CD4-positive, alpha-beta T cell treated with Interferon alpha-2 for 1 hour (primary cell): ENCODE data around the gene WNT10A.

Experiments
- DNase-seq, 2 donors: peaks; one replicate each; pipeline ENCODE4 v3.0.0-alpha.2; 2020 to 2022

WNT10A gene

DNA sequence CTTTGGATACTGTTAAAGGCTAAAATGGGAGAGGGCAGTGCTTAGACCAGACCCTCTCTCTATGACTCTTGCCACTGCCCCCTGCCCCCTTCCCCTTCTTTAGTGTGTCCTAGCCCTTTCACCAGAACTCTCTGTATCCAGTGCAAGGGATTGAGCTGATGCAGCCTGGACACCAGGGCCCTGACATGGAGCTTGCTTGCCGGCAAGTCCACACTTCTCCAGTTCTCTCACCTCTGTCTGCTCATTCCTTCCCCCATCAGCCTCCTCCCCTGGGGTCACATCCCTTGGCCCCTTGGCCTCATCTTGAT is 22.6 kb upstream of the WNT10A start:
- no peak for DNase-seq

DNA sequence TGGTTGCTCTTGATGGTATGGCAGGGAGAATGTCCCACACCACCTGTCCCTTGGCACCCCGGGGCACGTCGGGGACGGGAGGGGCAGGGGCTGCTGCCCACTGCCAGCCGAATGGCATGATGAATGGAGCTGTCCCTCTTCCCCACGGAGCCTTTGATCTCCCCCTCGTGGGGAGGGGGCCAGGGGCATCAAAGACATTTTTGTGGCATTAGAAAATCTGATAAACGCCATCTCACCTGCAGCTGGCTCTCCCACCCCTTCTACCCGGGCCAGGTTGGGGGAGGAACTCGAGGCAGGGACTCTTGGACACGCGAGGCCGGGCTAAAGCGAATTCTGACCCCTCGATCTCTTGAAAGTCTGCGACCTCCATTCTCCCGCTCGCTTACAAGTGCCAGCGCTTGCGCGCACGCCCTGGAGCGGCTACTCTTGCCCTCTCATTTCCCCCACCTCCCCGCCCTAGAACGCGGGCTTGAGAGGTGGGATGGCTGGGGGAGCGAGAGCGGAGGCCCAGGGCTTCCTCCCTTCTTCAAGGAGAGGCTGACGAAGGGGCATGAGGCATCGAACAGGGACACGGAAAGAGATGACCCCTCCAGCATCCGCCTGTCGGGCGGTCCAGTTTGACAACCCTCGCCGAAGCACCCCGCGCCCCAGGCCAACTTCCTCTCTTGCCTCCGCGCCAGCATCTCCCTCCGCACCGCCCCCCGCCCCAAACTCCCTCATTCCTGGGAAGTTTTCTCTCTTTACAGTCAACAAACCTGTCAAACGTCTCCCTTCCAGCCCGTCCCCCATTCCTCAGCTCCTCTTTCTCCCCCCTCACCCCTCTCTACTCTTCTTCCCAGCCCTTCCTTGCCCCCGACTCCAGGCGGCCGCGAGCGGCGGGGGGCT is 21.7 kb upstream of the WNT10A start:
- no peak for DNase-seq

DNA sequence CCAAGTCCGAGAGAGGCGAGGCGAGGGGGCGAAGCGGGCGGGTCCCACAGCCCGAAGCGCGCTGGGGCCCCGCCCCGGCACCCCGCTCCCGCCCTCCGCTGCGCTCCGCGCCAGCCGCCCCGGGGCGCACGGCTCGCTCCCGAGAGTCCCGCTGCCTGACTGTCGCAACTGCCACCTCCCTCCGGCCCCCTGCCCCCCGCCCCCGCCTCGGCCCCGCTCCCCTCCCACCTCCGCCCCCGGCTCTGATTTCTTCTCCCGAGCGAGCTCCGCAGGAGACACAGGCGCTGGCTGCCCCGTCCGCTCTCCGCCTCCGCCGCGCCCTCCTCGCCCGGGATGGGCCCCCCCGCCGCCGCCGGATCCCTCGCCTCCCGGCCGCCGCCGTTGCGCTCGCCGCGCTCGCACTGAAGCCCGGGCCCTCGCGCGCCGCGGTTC is 21.1 kb upstream of the WNT10A start, which contains the start of gene WNT6:
WNT6 (plus strand) TSS at position 250 of the 432 bp plus-strand sequence. CDS start 233 bp downstream, outside the sequence.
- DNase-seq: no peak

DNA sequence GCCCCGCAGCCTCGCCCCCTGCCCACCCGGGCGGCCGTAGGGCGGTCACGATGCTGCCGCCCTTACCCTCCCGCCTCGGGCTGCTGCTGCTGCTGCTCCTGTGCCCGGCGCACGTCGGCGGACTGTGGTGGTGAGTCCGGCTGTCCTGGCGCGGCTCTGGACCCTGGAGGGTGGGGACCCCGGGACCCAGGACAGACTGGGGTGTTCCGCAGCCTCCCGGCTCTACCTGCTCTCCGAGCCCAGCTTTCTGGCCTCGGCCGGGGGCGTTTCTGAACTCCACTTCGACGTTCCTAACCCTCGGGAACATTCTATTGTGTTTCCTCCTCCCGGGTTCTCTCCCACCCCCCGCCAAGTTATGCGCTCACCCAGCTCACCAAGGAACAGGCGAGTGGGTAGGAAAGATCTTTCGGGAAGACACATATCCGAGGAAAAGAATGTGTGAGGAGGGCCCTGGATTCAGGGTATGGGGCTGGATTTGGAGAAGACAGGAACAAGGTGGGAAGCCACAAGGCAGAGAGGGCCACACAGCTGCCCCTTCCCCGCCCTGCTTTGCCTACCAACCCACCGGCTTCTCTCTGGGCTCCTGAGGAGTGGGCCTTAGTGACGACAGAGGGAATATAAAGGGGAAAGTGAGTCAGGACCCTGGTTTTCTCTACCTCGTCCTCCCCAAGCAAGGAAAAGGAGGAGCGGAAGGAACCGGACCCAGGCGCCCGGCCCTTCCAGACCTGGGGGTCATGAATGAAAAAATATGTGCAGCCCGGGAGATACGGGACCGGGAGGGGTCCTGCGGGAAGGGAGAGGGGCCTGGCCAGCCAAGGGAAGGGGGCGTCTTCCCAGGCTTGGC is 20.4 kb upstream of the WNT10A start:
- no peak for DNase-seq

DNA sequence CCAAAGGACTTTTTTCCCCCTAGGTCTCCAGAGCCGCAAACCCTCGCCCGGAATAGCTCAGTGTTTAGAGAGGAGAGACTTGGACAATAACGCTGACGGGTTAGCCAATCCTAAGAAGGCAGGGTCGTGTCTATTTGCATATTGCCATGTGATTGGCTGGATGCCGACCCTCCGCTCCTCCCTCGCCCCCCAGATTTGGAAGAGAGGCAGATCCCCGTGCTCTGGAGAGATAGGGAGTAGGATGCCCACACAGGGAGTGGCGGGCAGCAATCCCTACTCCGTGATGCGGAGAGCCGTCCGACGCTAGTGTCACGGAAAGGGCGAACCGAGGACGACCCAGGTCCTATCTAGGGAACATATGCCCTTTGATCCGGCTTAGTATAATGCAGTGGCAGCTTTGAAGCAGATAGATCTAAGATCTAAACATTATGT is 19.7 kb upstream of the WNT10A start:
- no peak for DNase-seq

DNA sequence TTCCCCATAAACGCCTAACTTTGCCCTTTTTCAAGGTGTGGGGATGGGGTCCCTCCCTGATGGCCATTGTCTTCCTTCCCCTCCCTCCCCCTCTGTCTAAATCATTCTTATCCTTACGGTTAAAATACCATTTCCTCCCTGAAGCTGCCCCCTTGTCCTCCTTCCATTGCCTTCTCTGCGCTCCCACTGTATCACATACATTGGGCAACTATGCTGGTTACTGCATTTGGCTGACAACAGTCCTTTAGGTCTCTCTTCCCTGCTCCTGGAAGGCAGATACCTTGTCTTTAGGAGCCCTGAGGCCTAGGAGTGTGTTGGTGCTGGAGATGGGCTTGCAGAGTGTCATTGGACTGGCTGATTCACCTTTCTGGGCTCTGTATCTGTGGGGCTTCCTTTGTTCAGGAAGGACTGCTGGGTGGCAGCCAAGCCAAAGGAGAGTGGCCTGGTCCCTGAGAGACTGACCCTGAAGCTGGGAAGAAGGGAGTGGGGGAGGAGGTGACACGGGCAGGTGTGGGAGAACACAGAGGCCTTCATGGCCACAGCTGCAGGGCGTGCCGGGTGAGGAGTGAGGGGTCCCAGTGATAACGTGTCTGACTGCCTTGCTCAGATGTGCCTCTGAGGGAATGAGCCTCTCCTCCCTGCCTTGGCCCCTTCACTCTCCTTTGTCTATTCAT is 18.9 kb upstream of the WNT10A start:
- no peak for DNase-seq

DNA sequence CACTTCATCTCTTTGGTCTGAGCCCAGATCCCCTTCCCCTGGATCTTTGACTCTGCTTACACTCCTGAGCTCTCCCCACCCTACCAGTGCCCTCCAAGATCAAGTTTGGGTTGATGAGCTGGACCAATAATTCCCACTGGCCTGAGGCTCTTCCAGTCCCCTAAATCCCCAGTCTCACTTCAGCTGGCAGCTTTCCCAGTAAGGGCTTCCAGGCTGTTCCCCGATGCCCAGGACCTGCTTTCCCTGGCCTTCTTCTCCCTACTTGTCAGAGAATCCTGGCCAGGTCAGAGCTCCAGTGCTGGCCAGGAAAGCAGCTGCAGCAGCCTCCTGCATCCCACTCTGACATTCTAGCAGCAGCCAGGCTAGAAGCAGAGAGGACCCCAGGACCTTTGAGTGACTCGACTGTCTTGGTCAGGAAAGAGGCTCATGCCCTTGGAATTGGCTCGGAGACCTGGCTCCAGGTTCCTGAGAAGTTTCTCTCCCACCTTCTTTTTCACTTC is 17.6 kb upstream of the WNT10A start:
- DNase-seq: no peak

DNA sequence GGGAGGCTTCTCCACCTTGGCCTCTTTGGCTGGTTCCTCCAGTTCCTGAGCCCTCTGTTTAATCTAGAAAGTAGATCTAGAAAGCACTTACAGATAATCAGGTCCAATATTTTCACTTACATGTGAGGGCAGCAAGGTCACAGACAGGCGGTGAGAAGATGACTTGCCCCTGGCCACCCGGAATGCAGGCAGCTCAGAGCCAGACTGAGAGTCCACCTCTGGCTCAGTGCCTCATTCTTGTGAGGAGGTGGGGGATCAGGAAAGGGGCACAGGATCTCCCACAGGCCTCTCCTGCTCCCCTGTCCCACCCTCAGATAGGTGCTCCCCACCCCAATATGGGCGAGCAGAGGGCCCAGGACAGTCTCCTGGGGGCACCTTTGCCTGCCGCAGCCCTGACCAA is 15.3 kb upstream of the WNT10A start:
- DNase-seq: no peak

DNA sequence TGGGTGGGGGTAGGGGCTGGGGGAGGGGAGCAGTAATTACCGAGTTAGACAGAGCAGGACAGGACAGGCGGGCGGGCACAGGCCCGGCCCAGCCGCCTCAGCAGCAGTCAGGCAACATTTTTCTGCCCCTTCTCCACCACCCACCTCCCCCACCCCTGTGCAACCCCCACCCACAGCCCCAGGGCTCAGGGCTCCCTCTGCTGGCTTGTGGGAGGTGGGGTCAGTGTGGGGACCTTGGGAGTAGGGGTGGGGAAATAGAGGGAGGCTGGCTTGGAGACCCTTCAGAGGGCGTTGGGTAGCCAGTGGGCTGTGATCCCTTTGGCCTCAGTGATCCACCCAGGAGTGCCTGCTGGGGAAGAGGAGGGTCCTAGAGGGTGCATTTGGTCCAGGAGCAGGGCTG is 14.7 kb upstream of the WNT10A start:
- DNase-seq: no peak

DNA sequence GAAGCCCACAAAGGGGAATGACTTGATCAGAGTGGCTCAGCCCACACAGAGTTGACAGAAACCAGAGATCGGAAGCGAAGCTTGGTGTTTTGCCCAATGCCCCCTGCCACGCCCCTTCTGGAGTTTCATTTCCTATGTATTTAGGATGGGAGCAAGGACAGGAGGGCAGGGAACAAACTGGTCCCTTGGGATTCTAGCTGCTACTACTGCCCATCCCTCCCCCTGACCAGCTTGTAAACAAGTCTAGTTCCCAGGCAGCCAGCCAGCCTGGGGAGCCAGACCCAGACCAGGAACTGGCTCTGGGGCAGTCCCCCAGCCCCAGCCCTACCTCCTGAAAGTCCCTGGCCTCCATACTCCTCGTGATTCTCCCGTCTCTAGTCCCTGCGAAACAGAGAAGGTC is 12.8 kb upstream of the WNT10A start:
- no peak for DNase-seq

DNA sequence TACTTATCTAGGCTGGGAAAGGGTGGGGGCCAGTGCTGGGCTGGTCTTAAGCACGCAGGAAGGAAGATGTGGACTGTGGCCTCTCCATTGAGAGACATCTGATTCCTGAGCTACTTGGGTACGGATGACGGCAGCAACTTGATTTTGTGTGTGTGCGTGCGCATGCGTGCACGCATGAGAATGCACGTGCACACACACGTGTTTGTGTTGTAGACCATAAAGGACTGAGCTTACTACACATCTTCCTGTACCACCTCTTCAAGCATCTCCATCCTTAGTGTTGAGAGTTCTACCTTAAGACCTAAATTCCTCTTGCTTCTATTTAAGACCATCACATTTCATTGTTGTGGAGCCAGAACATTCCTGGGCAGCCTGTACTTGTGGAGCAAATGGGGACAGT is 11.6 kb upstream of the WNT10A start:
- DNase-seq: no peak

DNA sequence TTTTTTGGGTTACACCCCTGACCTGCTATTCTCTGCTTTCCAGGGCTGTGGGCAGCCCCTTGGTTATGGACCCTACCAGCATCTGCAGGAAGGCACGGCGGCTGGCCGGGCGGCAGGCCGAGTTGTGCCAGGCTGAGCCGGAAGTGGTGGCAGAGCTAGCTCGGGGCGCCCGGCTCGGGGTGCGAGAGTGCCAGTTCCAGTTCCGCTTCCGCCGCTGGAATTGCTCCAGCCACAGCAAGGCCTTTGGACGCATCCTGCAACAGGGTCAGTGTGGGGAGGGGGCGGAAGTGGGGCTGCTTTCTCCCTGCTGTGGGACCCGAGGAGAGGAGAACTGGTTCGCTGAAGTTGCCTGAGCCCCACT is 9.7 kb upstream of the WNT10A start:
- no peak for DNase-seq

DNA sequence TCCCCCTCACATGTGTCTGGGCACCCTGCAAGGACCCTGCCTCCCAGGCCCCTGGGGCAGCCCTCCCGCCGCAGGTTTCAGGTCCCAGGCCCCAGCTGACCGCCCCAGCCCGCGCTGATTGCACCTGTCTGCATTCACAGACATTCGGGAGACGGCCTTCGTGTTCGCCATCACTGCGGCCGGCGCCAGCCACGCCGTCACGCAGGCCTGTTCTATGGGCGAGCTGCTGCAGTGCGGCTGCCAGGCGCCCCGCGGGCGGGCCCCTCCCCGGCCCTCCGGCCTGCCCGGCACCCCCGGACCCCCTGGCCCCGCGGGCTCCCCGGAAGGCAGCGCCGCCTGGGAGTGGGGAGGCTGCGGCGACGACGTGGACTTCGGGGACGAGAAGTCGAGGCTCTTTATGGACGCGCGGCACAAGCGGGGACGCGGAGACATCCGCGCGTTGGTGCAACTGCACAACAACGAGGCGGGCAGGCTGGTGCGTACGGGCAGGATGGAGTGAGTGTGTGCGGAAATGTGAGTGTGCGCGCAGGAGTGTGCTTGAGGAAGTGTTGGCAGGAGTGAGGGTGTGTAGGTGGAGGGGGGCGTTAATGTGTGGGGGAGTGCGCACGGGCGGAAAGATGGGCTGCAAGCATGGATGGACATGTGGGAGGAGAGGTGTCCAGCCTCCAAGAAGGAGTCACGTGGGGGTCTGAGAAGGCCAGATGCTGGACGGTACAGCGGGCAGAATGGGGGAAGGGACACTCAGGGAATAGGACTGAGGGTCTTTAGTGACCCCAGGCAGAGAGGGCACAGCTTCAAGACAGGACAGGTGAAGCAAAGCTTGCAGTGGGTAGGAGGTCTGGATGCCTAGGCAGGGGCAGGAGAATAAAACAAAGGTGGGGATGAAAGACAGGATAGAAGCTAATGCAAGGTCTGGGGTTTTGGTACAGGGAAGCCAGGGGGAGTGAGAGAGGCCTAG is 9.0 kb upstream of the WNT10A start:
- no peak for DNase-seq

DNA sequence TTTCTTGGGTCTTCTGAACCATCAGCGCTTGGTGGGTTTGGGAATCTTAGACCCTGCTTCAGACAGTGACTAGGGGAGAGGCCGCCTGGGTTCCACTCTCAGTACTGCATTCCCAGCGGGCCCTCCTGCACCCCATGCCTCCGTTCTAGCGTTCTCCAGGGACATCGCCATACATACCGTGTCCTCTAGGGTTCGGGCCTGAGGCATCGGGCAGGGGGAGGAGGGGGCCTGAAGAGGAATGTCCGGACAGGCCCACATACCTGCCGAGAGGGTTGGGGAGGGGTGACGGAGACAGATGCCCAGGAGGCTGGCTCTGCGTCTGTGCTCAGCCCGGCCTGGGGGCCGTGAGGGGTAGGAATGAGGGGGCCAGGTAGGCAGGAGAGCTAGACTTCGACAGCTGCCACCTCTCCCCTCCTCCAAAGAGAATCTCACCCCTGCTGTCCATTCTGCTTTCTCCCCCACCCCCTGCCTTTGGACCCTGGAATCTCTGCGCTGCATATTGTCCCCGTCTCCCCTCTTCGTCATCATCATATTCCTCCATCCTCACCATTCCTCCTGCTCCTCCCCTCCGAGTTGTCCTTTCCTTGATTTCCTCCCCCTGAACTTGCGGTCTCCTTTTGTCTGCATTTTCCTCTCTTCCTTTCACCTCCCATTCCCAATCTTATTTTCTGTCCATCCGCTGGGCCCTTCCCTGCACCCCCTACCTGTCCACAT is 7.8 kb upstream of the WNT10A start:
- DNase-seq: no peak

DNA sequence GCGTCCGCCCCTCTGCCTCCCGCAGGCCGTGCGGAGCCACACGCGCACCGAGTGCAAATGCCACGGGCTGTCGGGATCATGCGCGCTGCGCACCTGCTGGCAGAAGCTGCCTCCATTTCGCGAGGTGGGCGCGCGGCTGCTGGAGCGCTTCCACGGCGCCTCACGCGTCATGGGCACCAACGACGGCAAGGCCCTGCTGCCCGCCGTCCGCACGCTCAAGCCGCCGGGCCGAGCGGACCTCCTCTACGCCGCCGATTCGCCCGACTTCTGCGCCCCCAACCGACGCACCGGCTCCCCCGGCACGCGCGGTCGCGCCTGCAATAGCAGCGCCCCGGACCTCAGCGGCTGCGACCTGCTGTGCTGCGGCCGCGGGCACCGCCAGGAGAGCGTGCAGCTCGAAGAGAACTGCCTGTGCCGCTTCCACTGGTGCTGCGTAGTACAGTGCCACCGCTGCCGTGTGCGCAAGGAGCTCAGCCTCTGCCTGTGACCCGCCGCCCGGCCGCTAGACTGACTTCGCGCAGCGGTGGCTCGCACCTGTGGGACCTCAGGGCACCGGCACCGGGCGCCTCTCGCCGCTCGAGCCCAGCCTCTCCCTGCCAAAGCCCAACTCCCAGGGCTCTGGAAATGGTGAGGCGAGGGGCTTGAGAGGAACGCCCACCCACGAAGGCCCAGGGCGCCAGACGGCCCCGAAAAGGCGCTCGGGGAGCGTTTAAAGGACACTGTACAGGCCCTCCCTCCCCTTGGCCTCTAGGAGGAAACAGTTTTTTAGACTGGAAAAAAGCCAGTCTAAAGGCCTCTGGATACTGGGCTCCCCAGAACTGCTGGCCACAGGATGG is 7.1 kb upstream of the WNT10A start:
- no peak for DNase-seq

DNA sequence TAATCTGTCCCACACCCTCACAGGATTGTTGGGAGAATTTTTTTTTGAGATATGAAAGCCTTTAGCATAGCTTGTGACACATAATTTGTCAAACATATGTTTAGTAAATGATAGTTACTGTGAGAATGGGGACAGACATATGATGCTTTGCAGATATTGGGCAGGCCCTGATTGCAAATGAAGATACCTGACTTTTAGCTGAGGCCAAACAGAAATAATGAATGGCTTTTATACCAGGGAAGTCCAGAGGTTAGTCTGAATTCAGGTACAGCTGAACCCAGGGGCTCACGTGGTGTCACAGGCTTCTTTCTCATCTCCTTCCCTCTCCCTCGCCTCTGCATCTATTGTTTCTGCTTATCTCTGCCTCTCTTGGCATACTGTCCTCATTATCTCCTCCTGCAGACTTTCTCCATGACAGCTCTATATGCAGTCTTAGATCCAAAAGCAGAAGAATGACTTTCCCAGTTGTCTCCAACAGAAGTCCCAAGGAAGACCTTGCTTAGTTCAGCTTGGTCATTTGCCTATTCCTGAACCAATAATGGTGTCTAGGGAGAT is 4.9 kb upstream of the WNT10A start:
- no peak for DNase-seq

DNA sequence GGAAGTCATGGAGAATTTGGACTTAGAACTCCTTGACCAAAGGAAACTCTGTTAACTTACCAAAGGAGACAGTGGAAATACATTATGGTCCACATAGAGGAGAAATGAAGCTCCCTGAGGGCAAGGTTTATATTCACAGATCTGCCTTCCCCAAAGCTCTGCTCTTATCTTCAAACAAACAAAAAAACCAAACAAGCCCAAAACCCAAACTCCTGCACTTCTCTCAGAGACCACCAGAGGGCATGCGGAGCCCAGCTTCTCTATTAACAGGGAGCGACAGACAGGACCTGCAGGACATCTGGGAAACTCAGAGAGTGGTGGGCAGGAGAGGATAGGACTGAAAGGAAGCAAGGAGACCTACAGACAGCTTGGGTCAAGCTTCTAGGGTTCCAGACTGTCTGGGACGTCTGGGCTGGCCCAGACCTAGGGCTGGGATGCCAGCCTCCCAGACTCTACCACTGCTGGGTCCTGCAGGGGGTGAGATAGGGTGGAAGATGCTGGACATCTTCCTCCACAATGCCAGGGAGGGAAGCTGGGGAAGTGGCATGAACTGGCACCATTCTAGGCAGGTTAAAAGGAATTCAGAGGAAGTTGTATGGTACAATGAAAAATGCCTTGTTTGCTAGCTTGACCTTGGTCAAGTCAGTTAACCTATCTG is 4.0 kb upstream of the WNT10A start:
- peak; percentile 72 to 85 for DNase-seq

DNA sequence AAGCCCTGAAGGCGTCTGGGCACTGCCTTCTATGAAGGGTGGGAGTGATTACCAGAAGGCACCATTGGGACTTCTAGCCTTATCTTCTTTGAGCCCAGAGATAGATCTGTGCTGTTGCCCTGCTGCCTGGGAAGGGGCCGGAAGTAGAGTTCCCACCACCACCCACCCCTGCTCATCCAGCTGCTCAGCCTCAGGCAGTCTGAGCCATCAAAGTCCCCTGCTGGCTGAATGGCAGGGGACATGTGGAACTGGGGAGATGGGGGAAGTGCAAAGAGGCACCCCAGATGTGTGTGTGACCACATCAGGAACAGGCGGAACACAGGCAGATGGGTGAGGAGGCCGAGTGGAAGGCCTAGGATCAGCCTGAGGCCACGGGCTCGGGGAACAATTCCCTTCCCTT is 3.3 kb upstream of the WNT10A start:
- DNase-seq: no peak

DNA sequence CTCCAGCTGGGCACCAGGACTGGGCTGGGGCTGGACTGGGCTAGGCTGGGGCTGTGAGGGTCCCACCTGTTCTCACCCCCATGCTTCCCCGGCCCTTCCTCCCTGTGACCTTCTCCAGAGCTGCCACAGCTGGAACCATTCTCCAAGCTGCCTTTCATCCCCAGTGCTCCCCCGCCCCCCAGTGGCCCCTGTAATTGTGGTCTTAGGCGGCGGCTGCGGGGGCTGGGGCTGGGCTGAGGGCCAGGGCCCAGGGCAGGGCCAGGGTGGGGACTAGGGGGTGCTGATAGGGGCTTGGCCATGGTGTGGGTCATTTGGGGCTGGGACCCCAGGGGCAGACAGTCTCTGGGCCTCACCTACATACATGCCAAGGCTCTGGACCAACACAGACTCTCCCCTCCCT is 2.8 kb upstream of the WNT10A start:
- DNase-seq: no peak

DNA sequence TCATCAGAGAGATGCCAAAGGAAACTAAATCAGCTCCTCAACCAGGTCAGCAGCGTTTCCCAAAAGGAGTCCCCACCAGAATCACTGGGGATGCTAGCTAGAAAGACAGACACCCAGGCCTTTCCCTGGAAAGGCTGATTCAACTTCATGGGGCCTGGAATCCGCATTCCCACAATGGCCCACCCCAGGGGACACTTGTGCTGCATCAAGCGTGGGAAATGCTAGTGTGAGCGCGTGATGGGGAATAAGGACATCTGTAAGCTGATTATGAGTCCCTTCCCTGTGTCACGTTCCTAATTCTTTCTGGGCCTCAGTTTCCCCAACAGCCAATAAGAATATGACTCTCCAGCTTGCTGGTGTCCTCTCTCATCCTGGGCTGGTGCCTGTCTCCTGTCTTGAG is 2.2 kb upstream of the WNT10A start:
- DNase-seq: no peak
